ENCODE results near the gene PXN. TPM values are rescaled to one million over a fixed set of nuclear protein-coding genes. Genes with fewer than 3 reads are reported as not detected.
A peak's percentile ranks its signal among the peaks of the same experiment; 100 is the strongest.

The PXN gene
- total and polyA plus RNA-seq, 10 of the 15 experiments (the other 5 are each of a cell fraction or from before 2014, with no cell fraction given), result 1.0 to 32.0 (median 11.5) TPM

- no peak for TF ChIP-seq RFX5 (IDR thresholded peaks at IDR 0.05; ENCODE audit: low read depth, low read length)
- TF ChIP-seq, protein P1, sequence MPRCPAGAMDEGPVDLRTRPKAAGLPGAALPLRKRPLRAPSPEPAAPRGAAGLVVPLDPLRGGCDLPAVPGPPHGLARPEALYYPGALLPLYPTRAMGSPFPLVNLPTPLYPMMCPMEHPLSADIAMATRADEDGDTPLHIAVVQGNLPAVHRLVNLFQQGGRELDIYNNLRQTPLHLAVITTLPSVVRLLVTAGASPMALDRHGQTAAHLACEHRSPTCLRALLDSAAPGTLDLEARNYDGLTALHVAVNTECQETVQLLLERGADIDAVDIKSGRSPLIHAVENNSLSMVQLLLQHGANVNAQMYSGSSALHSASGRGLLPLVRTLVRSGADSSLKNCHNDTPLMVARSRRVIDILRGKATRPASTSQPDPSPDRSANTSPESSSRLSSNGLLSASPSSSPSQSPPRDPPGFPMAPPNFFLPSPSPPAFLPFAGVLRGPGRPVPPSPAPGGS (IDR thresholded peaks at IDR 0.05; ENCODE audit: borderline replicate concordance, insufficient read depth, low read depth, low read length, poor library complexity, severe bottlenecking), result peak; percentile 96
- peak; percentile 38 for TF ChIP-seq TAF1 (IDR thresholded peaks at IDR 0.05; ENCODE audit: borderline replicate concordance, low read depth, low read length)
- no peak for TF ChIP-seq ASH2L (IDR thresholded peaks at IDR 0.05; ENCODE audit: borderline replicate concordance, low read depth)
- TF ChIP-seq GATAD2B (conservative IDR thresholded peaks at IDR 0.05; ENCODE audit: low read depth), result 0 out of 2 replicates have a peak, but pooled peaks have one; percentile 24
- TF ChIP-seq ATF3 (IDR thresholded peaks at IDR 0.05; ENCODE audit: borderline replicate concordance, extremely low read depth, low read depth, low read length), result no peak
- no peak for TF ChIP-seq RBBP5 (conservative IDR thresholded peaks at IDR 0.05)
- TF ChIP-seq, protein P2, sequence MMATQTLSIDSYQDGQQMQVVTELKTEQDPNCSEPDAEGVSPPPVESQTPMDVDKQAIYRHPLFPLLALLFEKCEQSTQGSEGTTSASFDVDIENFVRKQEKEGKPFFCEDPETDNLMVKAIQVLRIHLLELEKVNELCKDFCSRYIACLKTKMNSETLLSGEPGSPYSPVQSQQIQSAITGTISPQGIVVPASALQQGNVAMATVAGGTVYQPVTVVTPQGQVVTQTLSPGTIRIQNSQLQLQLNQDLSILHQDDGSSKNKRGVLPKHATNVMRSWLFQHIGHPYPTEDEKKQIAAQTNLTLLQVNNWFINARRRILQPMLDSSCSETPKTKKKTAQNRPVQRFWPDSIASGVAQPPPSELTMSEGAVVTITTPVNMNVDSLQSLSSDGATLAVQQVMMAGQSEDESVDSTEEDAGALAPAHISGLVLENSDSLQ (IDR thresholded peaks at IDR 0.05), result peak; percentile 45
- TF ChIP-seq BACH1 (IDR thresholded peaks at IDR 0.05; ENCODE audit: borderline replicate concordance), result peak; percentile 97
- TF ChIP-seq, protein P3, sequence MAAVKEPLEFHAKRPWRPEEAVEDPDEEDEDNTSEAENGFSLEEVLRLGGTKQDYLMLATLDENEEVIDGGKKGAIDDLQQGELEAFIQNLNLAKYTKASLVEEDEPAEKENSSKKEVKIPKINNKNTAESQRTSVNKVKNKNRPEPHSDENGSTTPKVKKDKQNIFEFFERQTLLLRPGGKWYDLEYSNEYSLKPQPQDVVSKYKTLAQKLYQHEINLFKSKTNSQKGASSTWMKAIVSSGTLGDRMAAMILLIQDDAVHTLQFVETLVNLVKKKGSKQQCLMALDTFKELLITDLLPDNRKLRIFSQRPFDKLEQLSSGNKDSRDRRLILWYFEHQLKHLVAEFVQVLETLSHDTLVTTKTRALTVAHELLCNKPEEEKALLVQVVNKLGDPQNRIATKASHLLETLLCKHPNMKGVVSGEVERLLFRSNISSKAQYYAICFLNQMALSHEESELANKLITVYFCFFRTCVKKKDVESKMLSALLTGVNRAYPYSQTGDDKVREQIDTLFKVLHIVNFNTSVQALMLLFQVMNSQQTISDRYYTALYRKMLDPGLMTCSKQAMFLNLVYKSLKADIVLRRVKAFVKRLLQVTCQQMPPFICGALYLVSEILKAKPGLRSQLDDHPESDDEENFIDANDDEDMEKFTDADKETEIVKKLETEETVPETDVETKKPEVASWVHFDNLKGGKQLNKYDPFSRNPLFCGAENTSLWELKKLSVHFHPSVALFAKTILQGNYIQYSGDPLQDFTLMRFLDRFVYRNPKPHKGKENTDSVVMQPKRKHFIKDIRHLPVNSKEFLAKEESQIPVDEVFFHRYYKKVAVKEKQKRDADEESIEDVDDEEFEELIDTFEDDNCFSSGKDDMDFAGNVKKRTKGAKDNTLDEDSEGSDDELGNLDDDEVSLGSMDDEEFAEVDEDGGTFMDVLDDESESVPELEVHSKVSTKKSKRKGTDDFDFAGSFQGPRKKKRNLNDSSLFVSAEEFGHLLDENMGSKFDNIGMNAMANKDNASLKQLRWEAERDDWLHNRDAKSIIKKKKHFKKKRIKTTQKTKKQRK (IDR thresholded peaks at IDR 0.05; ENCODE audit: low read depth, low read length), result peak; percentile 63; the same call in 1 of the 2 replicates
- TF ChIP-seq CBFB (IDR thresholded peaks at IDR 0.05; ENCODE audit: low read depth), result peak; percentile 100
- TF ChIP-seq, protein P4, sequence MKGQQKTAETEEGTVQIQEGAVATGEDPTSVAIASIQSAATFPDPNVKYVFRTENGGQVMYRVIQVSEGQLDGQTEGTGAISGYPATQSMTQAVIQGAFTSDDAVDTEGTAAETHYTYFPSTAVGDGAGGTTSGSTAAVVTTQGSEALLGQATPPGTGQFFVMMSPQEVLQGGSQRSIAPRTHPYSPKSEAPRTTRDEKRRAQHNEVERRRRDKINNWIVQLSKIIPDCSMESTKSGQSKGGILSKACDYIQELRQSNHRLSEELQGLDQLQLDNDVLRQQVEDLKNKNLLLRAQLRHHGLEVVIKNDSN (IDR thresholded peaks at IDR 0.05; ENCODE audit: borderline replicate concordance, extremely low read length, insufficient read depth, low read depth, low read length), result no peak
- TF ChIP-seq, protein P5, sequence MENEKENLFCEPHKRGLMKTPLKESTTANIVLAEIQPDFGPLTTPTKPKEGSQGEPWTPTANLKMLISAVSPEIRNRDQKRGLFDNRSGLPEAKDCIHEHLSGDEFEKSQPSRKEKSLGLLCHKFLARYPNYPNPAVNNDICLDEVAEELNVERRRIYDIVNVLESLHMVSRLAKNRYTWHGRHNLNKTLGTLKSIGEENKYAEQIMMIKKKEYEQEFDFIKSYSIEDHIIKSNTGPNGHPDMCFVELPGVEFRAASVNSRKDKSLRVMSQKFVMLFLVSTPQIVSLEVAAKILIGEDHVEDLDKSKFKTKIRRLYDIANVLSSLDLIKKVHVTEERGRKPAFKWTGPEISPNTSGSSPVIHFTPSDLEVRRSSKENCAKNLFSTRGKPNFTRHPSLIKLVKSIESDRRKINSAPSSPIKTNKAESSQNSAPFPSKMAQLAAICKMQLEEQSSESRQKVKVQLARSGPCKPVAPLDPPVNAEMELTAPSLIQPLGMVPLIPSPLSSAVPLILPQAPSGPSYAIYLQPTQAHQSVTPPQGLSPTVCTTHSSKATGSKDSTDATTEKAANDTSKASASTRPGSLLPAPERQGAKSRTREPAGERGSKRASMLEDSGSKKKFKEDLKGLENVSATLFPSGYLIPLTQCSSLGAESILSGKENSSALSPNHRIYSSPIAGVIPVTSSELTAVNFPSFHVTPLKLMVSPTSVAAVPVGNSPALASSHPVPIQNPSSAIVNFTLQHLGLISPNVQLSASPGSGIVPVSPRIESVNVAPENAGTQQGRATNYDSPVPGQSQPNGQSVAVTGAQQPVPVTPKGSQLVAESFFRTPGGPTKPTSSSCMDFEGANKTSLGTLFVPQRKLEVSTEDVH (IDR thresholded peaks at IDR 0.05; ENCODE audit: low read depth, partially characterized antibody), result no peak
- TF ChIP-seq HDGF (IDR thresholded peaks at IDR 0.05), result no peak
- TF ChIP-seq MYB (IDR thresholded peaks at IDR 0.05; ENCODE audit: borderline replicate concordance, low read depth, low read length), result 0 out of 2 replicates have a peak, but pooled peaks have one; percentile 65
- peak; percentile 62 for TF ChIP-seq KAT2A (conservative IDR thresholded peaks at IDR 0.05; ENCODE audit: control insufficient read depth, low read depth, low read length)
- TF ChIP-seq NFIC (IDR thresholded peaks at IDR 0.05; ENCODE audit: low read depth, low read length), result peak; percentile 96
- TF ChIP-seq LARP7 (IDR thresholded peaks at IDR 0.05), result peak; percentile 16; the same call in 1 of the 2 replicates
Measured at GRCh38 chr12:120292661-120293531, 27.4 kb upstream of the PXN start, which contains the start of gene RNU4-1 (continued).
